ENCODE measurements around the gene IER3.
A peak's percentile ranks its signal among the peaks of the same experiment; 100 is the strongest.
"Not testable (repeated sequence)": the region's sequence is repeated elsewhere in the genome, so short reads cannot be mapped to it uniquely, and the experiment has no call there.

The IER3 gene

DNA sequence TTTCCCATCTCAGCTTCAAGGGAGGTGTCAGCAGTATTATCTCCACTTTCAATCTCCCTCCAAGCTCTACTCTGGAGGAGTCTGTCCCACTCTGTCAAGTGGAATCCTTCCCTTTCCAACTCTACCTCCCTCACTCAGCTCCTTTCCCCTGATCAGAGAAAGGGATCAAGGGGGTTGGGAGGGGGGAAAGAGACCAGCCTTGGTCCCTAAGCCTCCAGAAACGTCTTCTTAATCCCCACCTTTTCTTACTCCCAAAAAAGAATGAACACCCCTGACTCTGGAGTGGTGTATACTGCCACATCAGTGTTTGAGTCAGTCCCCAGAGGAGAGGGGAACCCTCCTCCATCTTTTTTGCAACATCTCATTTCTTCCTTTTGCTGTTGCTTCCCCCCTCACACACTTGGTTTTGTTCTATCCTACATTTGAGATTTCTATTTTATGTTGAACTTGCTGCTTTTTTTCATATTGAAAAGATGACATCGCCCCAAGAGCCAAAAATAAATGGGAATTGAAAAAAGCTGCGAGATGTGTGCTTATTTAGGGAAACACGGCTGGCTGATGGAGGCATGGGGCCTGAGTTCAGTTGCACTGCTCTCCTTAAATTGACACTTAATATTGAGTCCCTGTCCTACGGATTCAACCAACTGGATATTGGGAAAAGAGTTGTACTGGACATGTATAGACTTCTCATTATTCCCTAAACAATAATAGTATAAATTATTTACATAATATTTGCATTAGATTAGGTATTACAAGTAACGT is 19.3 kb downstream of the IER3 start:
- peaks cover 58% of the 10 kb centered on the region for H3K79me2 ChIP-seq (ENCODE audit: low read length)

GRCh38 chr6:30723843-30724741 is 20.3 kb downstream of the IER3 start:
- not testable (repeated sequence) for H2AFZ ChIP-seq (ENCODE audit: low read length); DNase-seq; H3K36me3 ChIP-seq (replicated peaks; ENCODE audit: insufficient read depth, low read length); H3K4me3 ChIP-seq (ENCODE audit: low read length); H3K27ac ChIP-seq (ENCODE audit: low read length); H3K9me2 ChIP-seq (replicated peaks; ENCODE audit: insufficient read depth, low read length); H3K9ac ChIP-seq (ENCODE audit: low read length); H3K9me3 ChIP-seq (replicated peaks; ENCODE audit: insufficient read depth, low read length); H3K27me3 ChIP-seq (replicated peaks; ENCODE audit: insufficient read depth, low read length)
- Histone ChIP-seq H4K20me1 (ENCODE audit: insufficient read depth, low read length) (peaks cover 28% of the 10 kb centered on the region), H3F3A (ENCODE audit: insufficient read depth, low read length) (peaks cover 80% of the 10 kb centered on the region), H3K4me1 (ENCODE audit: low read length) (peaks cover 21% of the 10 kb centered on the region), H3K4me2 (ENCODE audit: low read depth, low read length) (peak overlapping the region; percentile 23; the same call in 1 of the 2 replicates), H3K79me2 (ENCODE audit: low read length) (peaks cover 55% of the 10 kb centered on the region)

More for the DNA sequence above, 19.3 kb downstream of the IER3 start:
- Histone ChIP-seq H3K27me3 (replicated peaks; ENCODE audit: insufficient read depth, low read length) (no peaks in the 10 kb centered on the region), H3K9me2 (replicated peaks; ENCODE audit: insufficient read depth, low read length) (no peaks in the 10 kb centered on the region), H3K9me3 (replicated peaks; ENCODE audit: insufficient read depth, low read length) (no peaks in the 10 kb centered on the region), H3K4me1 (ENCODE audit: low read length) (peaks cover 21% of the 10 kb centered on the region), H3K27ac (ENCODE audit: low read length) (no peak overlapping the region; the same call in 1 of the 2 replicates), H3F3A (ENCODE audit: insufficient read depth, low read length) (peaks cover 71% of the 10 kb centered on the region), H3K36me3 (replicated peaks; ENCODE audit: insufficient read depth, low read length) (no peaks in the 10 kb centered on the region), H3K4me3 (ENCODE audit: low read length) (no peak overlapping the region), H4K20me1 (ENCODE audit: insufficient read depth, low read length) (peaks cover 28% of the 10 kb centered on the region), H3K9ac (ENCODE audit: low read length) (no peak overlapping the region), H2AFZ (ENCODE audit: low read length) (no peak overlapping the region), H3K4me2 (ENCODE audit: low read depth, low read length) (no peak overlapping the region)
- DNase-seq, result no peak
- no peak for TF ChIP-seq EZH2 (optimal IDR thresholded peaks at IDR 0.05; ENCODE audit: low read depth, low read length)

GRCh38 chr6:30723159-30723842 is 21.0 kb downstream of the IER3 start:
- peaks cover 87% of the 10 kb centered on the region for H3F3A ChIP-seq (ENCODE audit: insufficient read depth, low read length)
- DNase-seq; H3K9ac ChIP-seq (ENCODE audit: low read length); H3K27ac ChIP-seq (ENCODE audit: low read length); H3K9me3 ChIP-seq (replicated peaks; ENCODE audit: insufficient read depth, low read length); H3K9me2 ChIP-seq (replicated peaks; ENCODE audit: insufficient read depth, low read length); H3K27me3 ChIP-seq (replicated peaks; ENCODE audit: insufficient read depth, low read length); H3K36me3 ChIP-seq (replicated peaks; ENCODE audit: insufficient read depth, low read length); H2AFZ ChIP-seq (ENCODE audit: low read length): not testable (repeated sequence)
- peak overlapping the region; percentile 80 for H3K4me2 ChIP-seq (ENCODE audit: low read depth, low read length)
- peaks cover 55% of the 10 kb centered on the region for H3K79me2 ChIP-seq (ENCODE audit: low read length)
- peaks cover 28% of the 10 kb centered on the region for H3K4me1 ChIP-seq (ENCODE audit: low read length)
- H4K20me1 ChIP-seq (ENCODE audit: insufficient read depth, low read length), result peaks cover 28% of the 10 kb centered on the region
- H3K4me3 ChIP-seq (ENCODE audit: low read length), result 0 out of 2 replicates have a peak overlapping the region, but pooled peaks have one; percentile 95

- H3K27me3 ChIP-seq (replicated peaks; ENCODE audit: insufficient read depth, low read length), result no peaks in the 10 kb centered on the region
- no peaks in the 10 kb centered on the region for H3K36me3 ChIP-seq (replicated peaks; ENCODE audit: insufficient read depth, low read length)
- H3K9me3 ChIP-seq (replicated peaks; ENCODE audit: insufficient read depth, low read length), result no peaks in the 10 kb centered on the region
- H3K9me2 ChIP-seq (replicated peaks; ENCODE audit: insufficient read depth, low read length), result no peaks in the 10 kb centered on the region
- peak overlapping the region; percentile 80 for H3K4me2 ChIP-seq (ENCODE audit: low read depth, low read length)
- TF ChIP-seq EZH2 (optimal IDR thresholded peaks at IDR 0.05; ENCODE audit: low read depth, low read length) (no peak), CTCF (IDR thresholded peaks at IDR 0.05; ENCODE audit: low read length) (peak; percentile 92)
- peaks cover 28% of the 10 kb centered on the region for H4K20me1 ChIP-seq (ENCODE audit: insufficient read depth, low read length)
- peaks cover 85% of the 10 kb centered on the region for H3F3A ChIP-seq (ENCODE audit: insufficient read depth, low read length)
- H3K27ac ChIP-seq (ENCODE audit: low read length), result peak overlapping the region; percentile 67; the same call in 1 of the 2 replicates
- peaks cover 55% of the 10 kb centered on the region for H3K79me2 ChIP-seq (ENCODE audit: low read length)
- H2AFZ ChIP-seq (ENCODE audit: low read length), result no peak overlapping the region
- H3K9ac ChIP-seq (ENCODE audit: low read length), result peak overlapping the region; percentile 86; the same call in 1 of the 2 replicates
- peak overlapping the region; percentile 95 for H3K4me3 ChIP-seq (ENCODE audit: low read length)
- DNase-seq, result peak; percentile 77
- peaks cover 28% of the 10 kb centered on the region for H3K4me1 ChIP-seq (ENCODE audit: low read length)
Measured at GRCh38 chr6:30722280-30723112, 21.9 kb downstream of the IER3 start.

DNA sequence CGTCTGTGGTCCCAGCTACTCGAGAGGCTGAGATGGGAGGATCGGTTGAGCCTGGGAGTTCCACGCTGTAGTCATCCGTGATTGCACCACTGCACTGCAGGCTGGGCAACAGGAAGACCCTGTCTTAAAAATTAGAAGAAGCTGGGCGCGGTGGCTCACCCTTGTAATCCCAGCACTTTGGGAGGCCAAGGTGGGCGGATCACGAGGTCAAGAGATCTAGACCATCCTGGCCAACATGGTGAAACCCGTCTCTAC is 22.4 kb downstream of the IER3 start:
- not testable (repeated sequence) for H3K9me3 ChIP-seq (replicated peaks; ENCODE audit: insufficient read depth, low read length); H3K9me2 ChIP-seq (replicated peaks; ENCODE audit: insufficient read depth, low read length); H2AFZ ChIP-seq (ENCODE audit: low read length); H3K27me3 ChIP-seq (replicated peaks; ENCODE audit: insufficient read depth, low read length); H3K36me3 ChIP-seq (replicated peaks; ENCODE audit: insufficient read depth, low read length); DNase-seq
- H3K4me2 ChIP-seq (ENCODE audit: low read depth, low read length), result peak overlapping the region; percentile 80
- H3K9ac ChIP-seq (ENCODE audit: low read length), result peak overlapping the region; percentile 86
- peaks cover 28% of the 10 kb centered on the region for H4K20me1 ChIP-seq (ENCODE audit: insufficient read depth, low read length)
- peaks cover 55% of the 10 kb centered on the region for H3K79me2 ChIP-seq (ENCODE audit: low read length)
- peak overlapping the region; percentile 95 for H3K4me3 ChIP-seq (ENCODE audit: low read length)
- peaks cover 28% of the 10 kb centered on the region for H3K4me1 ChIP-seq (ENCODE audit: low read length)
- peaks cover 80% of the 10 kb centered on the region for H3F3A ChIP-seq (ENCODE audit: insufficient read depth, low read length)
- peak overlapping the region; percentile 67; the same call in 1 of the 2 replicates for H3K27ac ChIP-seq (ENCODE audit: low read length)
